Prostate gland (tissue), 2 donors: ENCODE results near the gene ELMO1. TPM values are rescaled to one million over a fixed set of nuclear protein-coding genes. Genes with fewer than 3 reads are reported as not detected.

Experiments used
- DNase-seq: peaks from one replicate; pipeline ENCODE4 v3.0.0-alpha.2; 2019; ENCODE audit warnings: low spot score
- H3K27ac ChIP-seq, 2 donors: fragments of 200-600 bp; sonication (generic); 2 replicates each; pipeline ENCODE4 v1.5.1; 2017 to 2019
- H3K27me3 ChIP-seq: fragments of 200-600 bp; sonication (generic); replicated peaks from 2 replicates; pipeline ENCODE4 v1.5.1; 2019; ENCODE audit not compliant: insufficient read depth
- H3K36me3 ChIP-seq, 2 donors: fragments of 200-600 bp; sonication (generic); 1 replicate in 1 of 2; 2 replicates in 1 of 2; pipeline versions ENCODE4 v1.5.1 to v1.8.1; 2017 to 2019
- H3K4me1 ChIP-seq: fragments of 200-600 bp; sonication (generic); replicated peaks from 2 replicates; pipeline ENCODE4 v1.5.1; 2019
- H3K4me3 ChIP-seq, 2 donors: fragments of 200-600 bp; sonication (generic); 2 replicates each; pipeline ENCODE4 v1.5.1; 2017 to 2019
- H3K9me3 ChIP-seq: fragments of 200-600 bp; sonication (generic); 2 replicates; pipeline ENCODE4 v1.5.1; 2017
- POLR2A ChIP-seq: fragments of 450-650 bp; IDR thresholded peaks from one replicate; pipeline ENCODE4 v1.6.1; 2016; ENCODE audit warnings: antibody characterized with exemption, mild to moderate bottlenecking
- POLR2AphosphoS5 ChIP-seq: sonication (generic); formaldehyde crosslinking; IDR thresholded peaks from one replicate; pipeline ENCODE4 v1.6.1; 2017; ENCODE audit warnings: antibody characterized with exemption
- WGBS: methylation state at CpG from one replicate; pipeline ENCODE4 v1.1.5; 2018; 5-methylcytosine and 5-hydroxymethylcytosine counted together
- intact Hi-C: fragments of 100-400 bp; cut with DNase I; formaldehyde crosslinking; loops from one replicate; pipeline ENCODE4 v1.14.2; 2022
- total RNA-seq, 2 donors: library from RNA; depleted of rRNA; stranded (reverse); fragments of >200 nt; gene quantifications; one replicate each; pipeline ENCODE4 v1.1.0, GENCODE V29; 2016
- TF ChIP-seq, protein P1 (sequence below), 4 experiments: fragments of 200-600 bp in 2 of 4; fragments of 450-650 bp in 2 of 4; sonication (generic) in 2 of 4; IDR thresholded peaks; 1 replicate in 3 of 4; 2 replicates in 1 of 4; pipeline ENCODE4 v1.5.1; 2016 to 2019; ENCODE audit warnings: antibody characterized with exemption in 4 of 4, mild to moderate bottlenecking in 2 of 4, moderate library complexity in 2 of 4

The ELMO1 gene
- total RNA-seq, 2 donors from 2014 or later: 6.7 to 19.3 TPM

DNA sequence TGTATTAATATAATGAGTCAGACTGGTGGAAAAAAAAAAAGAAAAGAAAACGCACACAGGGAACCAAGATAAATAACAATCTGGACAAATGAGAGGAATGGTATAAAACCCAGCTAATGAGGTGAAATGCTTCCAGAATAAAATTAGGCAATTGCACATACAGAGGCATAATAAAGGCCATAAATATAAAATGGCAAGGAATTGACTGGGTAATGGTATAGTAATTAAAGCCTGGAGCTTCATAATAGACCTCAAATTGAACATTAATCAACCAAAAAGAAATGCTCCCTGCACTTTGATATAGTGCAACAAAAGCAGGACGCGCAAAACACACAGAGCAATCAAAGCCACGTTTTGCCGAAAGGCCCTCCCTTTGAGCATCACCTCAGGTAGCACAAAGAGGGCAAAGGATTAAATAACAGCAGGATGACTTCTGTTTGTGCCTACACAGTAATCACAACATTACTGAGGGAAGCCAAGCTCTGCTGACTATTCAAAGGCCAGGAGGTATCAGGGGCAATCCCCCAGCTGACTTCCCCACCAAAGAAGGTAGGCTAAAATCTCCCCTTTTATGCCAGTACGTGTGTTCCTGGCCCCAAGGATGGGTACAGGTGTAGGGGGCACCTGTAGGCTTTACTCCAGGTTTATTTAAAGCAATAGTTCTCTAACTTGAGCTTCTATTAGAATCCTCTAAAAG lies 343.7 kb downstream of the ELMO1 start:
- Histone ChIP-seq H3K4me1 (no peaks in the 10 kb centered on the region), H3K27me3 (no peaks in the 10 kb centered on the region), H3K9me3 (no peaks in the 10 kb centered on the region), H3K4me3 (no peak overlapping the region), H3K36me3 (no peaks in the 10 kb centered on the region), H3K27ac (no peak overlapping the region)
- intact Hi-C loops: no loop called here
- DNase-seq: no peak
- TF ChIP-seq POLR2AphosphoS5 (no peak), POLR2A (no peak)
- TF ChIP-seq, protein P1, sequence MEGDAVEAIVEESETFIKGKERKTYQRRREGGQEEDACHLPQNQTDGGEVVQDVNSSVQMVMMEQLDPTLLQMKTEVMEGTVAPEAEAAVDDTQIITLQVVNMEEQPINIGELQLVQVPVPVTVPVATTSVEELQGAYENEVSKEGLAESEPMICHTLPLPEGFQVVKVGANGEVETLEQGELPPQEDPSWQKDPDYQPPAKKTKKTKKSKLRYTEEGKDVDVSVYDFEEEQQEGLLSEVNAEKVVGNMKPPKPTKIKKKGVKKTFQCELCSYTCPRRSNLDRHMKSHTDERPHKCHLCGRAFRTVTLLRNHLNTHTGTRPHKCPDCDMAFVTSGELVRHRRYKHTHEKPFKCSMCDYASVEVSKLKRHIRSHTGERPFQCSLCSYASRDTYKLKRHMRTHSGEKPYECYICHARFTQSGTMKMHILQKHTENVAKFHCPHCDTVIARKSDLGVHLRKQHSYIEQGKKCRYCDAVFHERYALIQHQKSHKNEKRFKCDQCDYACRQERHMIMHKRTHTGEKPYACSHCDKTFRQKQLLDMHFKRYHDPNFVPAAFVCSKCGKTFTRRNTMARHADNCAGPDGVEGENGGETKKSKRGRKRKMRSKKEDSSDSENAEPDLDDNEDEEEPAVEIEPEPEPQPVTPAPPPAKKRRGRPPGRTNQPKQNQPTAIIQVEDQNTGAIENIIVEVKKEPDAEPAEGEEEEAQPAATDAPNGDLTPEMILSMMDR (IDR thresholded peaks at IDR 0.05): no peak
- 62% methylated on average over 6 of the region's 6 CpGs for WGBS

DNA sequence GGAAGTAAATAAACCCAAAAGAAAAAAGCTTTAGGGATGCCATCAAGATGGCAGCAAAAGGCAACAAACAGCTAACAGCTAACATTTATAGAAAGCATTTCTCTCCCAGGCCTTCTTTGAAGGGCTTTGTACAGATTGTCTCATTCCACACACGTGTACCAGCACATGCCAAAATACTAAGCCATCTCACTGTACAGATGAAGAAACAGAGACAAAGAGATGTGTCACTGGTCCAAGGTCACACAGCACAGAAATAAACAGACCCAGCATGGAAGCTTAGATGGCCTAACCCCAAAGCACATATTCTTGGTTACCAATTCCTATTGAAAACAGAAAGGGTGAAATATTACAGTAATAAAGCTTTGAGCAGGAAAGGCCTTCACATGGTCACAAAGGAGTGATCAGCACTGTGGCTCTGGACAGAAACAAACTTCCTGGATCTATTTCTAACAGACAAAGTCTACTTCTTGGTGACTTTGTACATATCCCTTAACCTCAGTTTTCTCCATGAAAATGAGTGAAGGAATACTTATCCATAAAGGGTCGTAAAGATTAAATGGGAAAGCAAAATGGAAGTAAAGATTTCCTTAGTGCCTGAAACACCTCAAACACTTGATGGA lies 346.0 kb downstream of the ELMO1 start:
- H3K4me1 ChIP-seq: no peaks in the 10 kb centered on the region
- no peaks in the 10 kb centered on the region for H3K27me3 ChIP-seq
- 90% methylated on average over 2 of the region's 2 CpGs for WGBS
- no peak for DNase-seq
- no peak overlapping the region for H3K4me3 ChIP-seq
- no peaks in the 10 kb centered on the region for H3K9me3 ChIP-seq
- TF ChIP-seq POLR2A (no peak), POLR2AphosphoS5 (no peak)
- TF ChIP-seq, protein P1 (IDR thresholded peaks at IDR 0.05): no peak
- intact Hi-C loops: no loop called here
- no peaks in the 10 kb centered on the region for H3K36me3 ChIP-seq
- no peak overlapping the region for H3K27ac ChIP-seq

DNA sequence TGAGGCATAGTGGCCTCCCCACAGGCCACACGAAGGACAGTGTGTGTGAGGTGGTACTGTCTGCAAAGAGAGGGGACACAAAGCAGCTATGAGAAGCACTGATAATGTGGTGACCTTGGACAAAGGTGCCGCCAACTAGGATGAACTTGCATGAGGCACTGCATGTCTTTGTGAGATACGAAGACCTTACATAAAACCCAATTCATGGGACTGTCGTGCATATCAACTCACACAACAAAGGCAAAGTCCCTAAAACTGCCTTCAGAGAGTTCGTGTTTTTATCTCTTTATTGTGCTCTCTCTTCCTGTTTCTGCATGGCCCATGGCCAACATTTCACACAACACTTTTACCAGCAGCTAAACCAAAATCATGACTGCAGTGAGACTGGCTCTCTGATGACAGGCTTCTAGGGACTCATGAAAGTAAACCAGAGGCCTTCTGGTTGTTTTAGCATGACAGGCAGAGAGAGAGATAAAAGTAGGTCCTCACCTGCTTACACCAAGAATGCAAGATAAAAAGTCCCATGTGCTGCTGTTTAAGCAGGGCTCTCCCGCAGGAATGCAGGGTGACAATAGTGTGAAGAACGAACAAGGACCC lies 347.8 kb downstream of the ELMO1 start:
- no peak for DNase-seq
- H3K27ac ChIP-seq: no peak overlapping the region
- no peaks in the 10 kb centered on the region for H3K36me3 ChIP-seq
- H3K27me3 ChIP-seq: no peaks in the 10 kb centered on the region
- no peak for TF ChIP-seq POLR2AphosphoS5
- TF ChIP-seq POLR2A: no peak
- TF ChIP-seq, protein P1 (IDR thresholded peaks at IDR 0.05): no peak
- no peaks in the 10 kb centered on the region for H3K9me3 ChIP-seq
- intact Hi-C loops: no loop called here
- WGBS: 60% methylated on average over 7 of the region's 7 CpGs
- H3K4me1 ChIP-seq: no peaks in the 10 kb centered on the region
- H3K4me3 ChIP-seq: no peak overlapping the region

DNA sequence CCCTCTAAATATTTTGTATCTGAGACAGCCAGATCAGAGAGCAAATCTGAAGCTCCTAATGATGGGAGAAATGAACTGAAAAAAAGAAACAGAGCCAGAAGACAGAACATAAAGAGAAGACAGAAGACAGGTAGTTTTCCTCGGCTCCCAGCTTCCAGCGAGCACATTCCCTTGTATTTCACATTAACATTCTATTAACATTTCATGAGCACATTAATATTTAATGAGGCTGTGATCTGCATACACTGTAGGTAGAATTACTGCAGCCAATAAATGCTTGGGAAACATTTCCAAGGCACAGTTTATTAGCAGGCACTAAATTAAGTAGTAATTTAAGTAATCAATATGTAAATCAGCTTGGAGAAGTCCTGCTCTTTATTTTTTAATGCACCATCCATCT lies 349.9 kb downstream of the ELMO1 start:
- Histone ChIP-seq H3K9me3 (no peaks in the 10 kb centered on the region), H3K4me3 (no peak overlapping the region), H3K36me3 (no peaks in the 10 kb centered on the region), H3K27me3 (no peaks in the 10 kb centered on the region), H3K27ac (no peak overlapping the region), H3K4me1 (no peaks in the 10 kb centered on the region)
- no peak for DNase-seq
- TF ChIP-seq, protein P1 (IDR thresholded peaks at IDR 0.05): no peak
- no peak for TF ChIP-seq POLR2A
- no peak for TF ChIP-seq POLR2AphosphoS5
- WGBS: 84% methylated on average over 2 of the region's 2 CpGs
- intact Hi-C loops: no loop called here
